Mucosa of rectum (tissue), 2 donors: ENCODE data around the gene DPPA2.
"Not testable (repeated sequence)": the region's sequence is repeated elsewhere in the genome, so short reads cannot be mapped to it uniquely, and the experiment has no call there.

ENCODE experiments used
- H3K27ac ChIP-seq, 2 donors: one replicate each; pipeline ENCODE4 v1.7.0; 2013; ENCODE audit warnings: inconsistent platforms in 2 of 2, low read depth in 2 of 2, low read length in 2 of 2
- H3K27me3 ChIP-seq, 2 donors: one replicate each; pipeline ENCODE4 v1.7.0; 2013; ENCODE audit warnings: low read length in 2 of 2; ENCODE audit not compliant: control insufficient read depth in 2 of 2, insufficient read depth in 2 of 2
- H3K36me3 ChIP-seq, 2 donors: one replicate each; pipeline ENCODE4 v1.7.0; 2013; ENCODE audit warnings: low read length in 2 of 2; ENCODE audit not compliant: control insufficient read depth in 2 of 2, insufficient read depth in 2 of 2
- H3K4me1 ChIP-seq, 2 donors: one replicate each; pipeline ENCODE4 v1.7.0; 2013; ENCODE audit warnings: low read length in 2 of 2, mild to moderate bottlenecking in 1 of 2; ENCODE audit not compliant: control insufficient read depth in 2 of 2, insufficient read depth in 2 of 2
- H3K4me3 ChIP-seq, 2 donors: one replicate each; pipeline ENCODE4 v1.7.0; 2013; ENCODE audit warnings: low read length in 2 of 2
- H3K9ac ChIP-seq, 2 donors: one replicate each; pipeline ENCODE4 v1.7.0; 2013; ENCODE audit warnings: low read length in 2 of 2, low read depth in 1 of 2, mild to moderate bottlenecking in 1 of 2
- H3K9me3 ChIP-seq, 2 donors: one replicate each; pipeline ENCODE4 v1.7.0; 2013; ENCODE audit warnings: low read length in 2 of 2; ENCODE audit not compliant: control insufficient read depth in 2 of 2
- donor health status: healthy.
- donor health status: Normal muscosa, but diverticular disease.

DPPA2 gene

GRCh38 chr3:109316162-109316730 lies at the start of gene DPPA2:
Gene DPPA2 (minus strand): TSS chr3:109316517. CDS start chr3:109314542, 1,975 bp downstream.
- no peaks in the 10 kb centered on the region for H3K36me3 ChIP-seq
- no peaks in the 10 kb centered on the region for H3K9me3 ChIP-seq
- H3K27me3 ChIP-seq, result no peaks in the 10 kb centered on the region
- H3K9ac ChIP-seq, result no peak within 1 kb of the TSS
- no peak within 1 kb of the TSS for H3K4me3 ChIP-seq
- no peaks in the 10 kb centered on the region for H3K4me1 ChIP-seq
- H3K27ac ChIP-seq, result no peak within 1 kb of the TSS

GRCh38 chr3:109364088-109364487 lies 47.8 kb upstream of the DPPA2 start:
- no peak overlapping the region for H3K4me3 ChIP-seq
- no peaks in the 10 kb centered on the region for H3K27me3 ChIP-seq
- no peaks in the 10 kb centered on the region for H3K4me1 ChIP-seq
- no peaks in the 10 kb centered on the region for H3K36me3 ChIP-seq
- H3K27ac ChIP-seq, result no peak overlapping the region
- H3K9ac ChIP-seq, result no peak overlapping the region
- H3K9me3 ChIP-seq, result no peaks in the 10 kb centered on the region

GRCh38 chr3:109363634-109364033 lies 47.3 kb upstream of the DPPA2 start:
- Histone ChIP-seq H3K36me3 (no peaks in the 10 kb centered on the region), H3K9me3 (no peaks in the 10 kb centered on the region), H3K4me1 (no peaks in the 10 kb centered on the region), H3K9ac (no peak overlapping the region), H3K4me3 (no peak overlapping the region), H3K27me3 (no peaks in the 10 kb centered on the region), H3K27ac (no peak overlapping the region)

GRCh38 chr3:109362823-109363222 lies 46.5 kb upstream of the DPPA2 start:
- Histone ChIP-seq H3K27me3 (no peaks in the 10 kb centered on the region), H3K27ac (no peak overlapping the region), H3K4me1 (no peaks in the 10 kb centered on the region), H3K9ac (no peak overlapping the region), H3K9me3 (no peaks in the 10 kb centered on the region), H3K4me3 (no peak overlapping the region), H3K36me3 (no peaks in the 10 kb centered on the region)

- H3K9me3 ChIP-seq, H3K27ac ChIP-seq, H3K4me1 ChIP-seq: not testable (repeated sequence)
Observed at GRCh38 chr3:109358809-109359208, 42.5 kb upstream of the DPPA2 start.

GRCh38 chr3:109356442-109357155 lies 40.3 kb upstream of the DPPA2 start:
- no peaks in the 10 kb centered on the region for H3K27me3 ChIP-seq
- H3K9ac ChIP-seq, result no peak overlapping the region
- H3K36me3 ChIP-seq, result no peaks in the 10 kb centered on the region
- no peaks in the 10 kb centered on the region for H3K4me1 ChIP-seq
- no peaks in the 10 kb centered on the region for H3K9me3 ChIP-seq
- H3K27ac ChIP-seq, result no peak overlapping the region
- H3K4me3 ChIP-seq, result no peak overlapping the region

More at GRCh38 chr3:109358809-109359208, 42.5 kb upstream of the DPPA2 start:
- not testable (repeated sequence) for H3K4me3 ChIP-seq, H3K36me3 ChIP-seq, H3K9ac ChIP-seq, H3K27me3 ChIP-seq

- Histone ChIP-seq H3K9ac (no peak overlapping the region), H3K4me1 (no peaks in the 10 kb centered on the region), H3K27ac (no peak overlapping the region), H3K4me3 (no peak overlapping the region), H3K27me3 (no peaks in the 10 kb centered on the region), H3K9me3 (no peaks in the 10 kb centered on the region), H3K36me3 (no peaks in the 10 kb centered on the region)
Observed at GRCh38 chr3:109355625-109356441, 39.5 kb upstream of the DPPA2 start.

- Histone ChIP-seq H3K27ac (no peak overlapping the region), H3K4me1 (no peaks in the 10 kb centered on the region), H3K9me3 (no peaks in the 10 kb centered on the region)
Observed at GRCh38 chr3:109353057-109353456, 36.7 kb upstream of the DPPA2 start.

GRCh38 chr3:109351231-109351630 lies 34.9 kb upstream of the DPPA2 start:
- no peak overlapping the region for H3K4me3 ChIP-seq
- no peak overlapping the region for H3K27ac ChIP-seq
- H3K27me3 ChIP-seq, result no peaks in the 10 kb centered on the region
- no peaks in the 10 kb centered on the region for H3K36me3 ChIP-seq
- H3K9ac ChIP-seq, result no peak overlapping the region
- no peaks in the 10 kb centered on the region for H3K4me1 ChIP-seq
- H3K9me3 ChIP-seq, result no peaks in the 10 kb centered on the region

More at GRCh38 chr3:109353057-109353456, 36.7 kb upstream of the DPPA2 start:
- H3K36me3 ChIP-seq, result no peaks in the 10 kb centered on the region
- H3K4me3 ChIP-seq, result no peak overlapping the region
- no peaks in the 10 kb centered on the region for H3K27me3 ChIP-seq
- H3K9ac ChIP-seq, result no peak overlapping the region

GRCh38 chr3:109346770-109347295 lies 30.5 kb upstream of the DPPA2 start:
- no peaks in the 10 kb centered on the region for H3K9me3 ChIP-seq
- no peak overlapping the region for H3K4me3 ChIP-seq

More at GRCh38 chr3:109346770-109347295, 30.5 kb upstream of the DPPA2 start:
- Histone ChIP-seq H3K9ac (no peak overlapping the region), H3K27ac (no peak overlapping the region), H3K27me3 (no peaks in the 10 kb centered on the region), H3K36me3 (no peaks in the 10 kb centered on the region), H3K4me1 (no peaks in the 10 kb centered on the region)
